AG04450 (cell line): Measurements from ENCODE around the gene SUMO2. TPM values are rescaled to one million over a fixed set of nuclear protein-coding genes. Genes with fewer than 3 reads are reported as not detected.
"Not testable (repeated sequence)": the region's sequence is repeated elsewhere in the genome, so short reads cannot be mapped to it uniquely, and the experiment has no call there.

Source experiments
- CTCF ChIA-PET: fragments of 300-600, 350-600 bp; formaldehyde crosslinking; extraction: SDS; loops from one replicate; lab custom pipeline; 2022; ENCODE audit warnings: antibody characterized with exemption, inconsistent platforms; lab: Charles Lee
- POLR2A ChIA-PET: fragments of 350-600 bp; formaldehyde crosslinking; extraction: SDS; loops from one replicate; lab custom pipeline; 2021; ENCODE audit warnings: antibody characterized with exemption, inconsistent platforms; lab: Yijun Ruan, JAX
- DNase-seq: peaks from one replicate; pipeline ENCODE4 v3.0.0-alpha.2; 2011; ENCODE audit warnings: low read depth, low spot score
- H3K27ac ChIP-seq: one replicate; pipeline ENCODE4 v1.5.1; 2012; ENCODE audit warnings: low read depth, low read length, control low read depth
- H3K27me3 ChIP-seq: one replicate; pipeline ENCODE4 v1.6.0; 2012; ENCODE audit warnings: low read length; ENCODE audit not compliant: control insufficient read depth, insufficient read depth
- H3K4me3 ChIP-seq: 2 replicates; pipeline ENCODE4 v1.5.1; 2011; ENCODE audit warnings: mild to moderate bottlenecking, low read depth, low read length, control low read depth
- H3K9me3 ChIP-seq: 2 replicates; pipeline ENCODE4 v1.5.1; 2012; ENCODE audit warnings: low read length; ENCODE audit not compliant: control insufficient read depth, insufficient read depth
- CTCF ChIP-seq: IDR thresholded peaks from 2 replicates; pipeline ENCODE4 v1.5.1; 2011; ENCODE audit warnings: low read depth, low read length, control low read depth, inconsistent platforms
- polyA plus RNA-seq: library from polyadenylated mRNA; depleted of rRNA; stranded (reverse); fragments of >200 nt; gene quantifications from 2 replicates; pipeline ENCODE4 v1.2.3, GENCODE V29; 2011

Gene SUMO2
- polyA plus RNA-seq, 1 experiment, result 439 TPM

GRCh38 chr17:75168998-75169397 is 13.8 kb downstream of the SUMO2 start:
- no peak overlapping the region for H3K4me3 ChIP-seq
- no peak for TF ChIP-seq CTCF
- no peak for DNase-seq
- ChIA-PET POLR2A (interaction anchor here (0.6 to 0.7 kb wide), 3 partner anchors 35 to 56 kb away, joined by 5 to 8 read pairs (median 6); no protein-coding TSS in a partner anchor), CTCF (interaction anchor here (0.6 to 6.2 kb wide), 3 partner anchors 17 to 54 kb away, joined by 3 to 72 read pairs (median 8); no protein-coding TSS in a partner anchor)
- H3K27me3 ChIP-seq, result no peaks in the 10 kb centered on the region
- no peak overlapping the region for H3K27ac ChIP-seq
- H3K9me3 ChIP-seq, result no peaks in the 10 kb centered on the region

- H3K27me3 ChIP-seq, H3K27ac ChIP-seq, H3K4me3 ChIP-seq, H3K9me3 ChIP-seq, DNase-seq: not testable (repeated sequence)
- POLR2A ChIA-PET, result interaction anchor here (0.6 kb wide), 1 partner anchor 13 kb away, joined by 4 read pairs; no protein-coding TSS in a partner anchor
- CTCF ChIA-PET, result interaction anchor here (1.1 kb wide), 1 partner anchor 50 kb away, joined by 3 read pairs; no protein-coding TSS in a partner anchor
Measured at GRCh38 chr17:75164606-75165005, 18.2 kb downstream of the SUMO2 start.

- DNase-seq, result no peak
- Histone ChIP-seq H3K27me3 (no peaks in the 10 kb centered on the region), H3K4me3 (no peak overlapping the region), H3K9me3 (no peaks in the 10 kb centered on the region; the same call in 1 of the 2 replicates), H3K27ac (no peak overlapping the region)
- POLR2A ChIA-PET, result interaction anchor here (1.7 kb wide), 1 partner anchor 9 kb away, joined by 3 read pairs; no protein-coding TSS in a partner anchor
- CTCF ChIA-PET, result interaction anchor here (1.1 to 2.5 kb wide), 2 partner anchors 9 to 103 kb away, joined by 3 to 13 read pairs; no protein-coding TSS in a partner anchor
- no peak for TF ChIP-seq CTCF
Measured at GRCh38 chr17:75163074-75163473, 19.7 kb downstream of the SUMO2 start.

GRCh38 chr17:75160211-75160610 is 22.5 kb downstream of the SUMO2 start:
- Histone ChIP-seq H3K9me3 (no peaks in the 10 kb centered on the region; the same call in 1 of the 2 replicates), H3K27ac (no peak overlapping the region), H3K27me3 (no peaks in the 10 kb centered on the region), H3K4me3 (no peak overlapping the region)
- ChIA-PET CTCF (interaction anchor here (0.6 to 2.9 kb wide), 2 partner anchors 12 to 43 kb away, joined by 3 to 10 read pairs; no protein-coding TSS in a partner anchor), POLR2A (no interaction called here)
- TF ChIP-seq CTCF, result no peak
- DNase-seq, result no peak

GRCh38 chr17:75159196-75160031 is 23.3 kb downstream of the SUMO2 start:
- POLR2A ChIA-PET, result no interaction called here
- CTCF ChIA-PET, result interaction anchor here (0.6 to 2.9 kb wide), 3 partner anchors 13 to 44 kb away, joined by 3 to 10 read pairs (median 3); partner anchors contain the start of gene NT5C
- H3K4me3 ChIP-seq, result no peak overlapping the region
- peak overlapping the region; percentile 47 for H3K27ac ChIP-seq
- H3K9me3 ChIP-seq, result no peaks in the 10 kb centered on the region; the same call in 1 of the 2 replicates
- no peak for TF ChIP-seq CTCF
- H3K27me3 ChIP-seq, result no peaks in the 10 kb centered on the region
- DNase-seq, result no peak

- H3K4me3 ChIP-seq, H3K27ac ChIP-seq, POLR2A ChIA-PET, H3K27me3 ChIP-seq, H3K9me3 ChIP-seq, DNase-seq: not testable (repeated sequence)
- CTCF ChIA-PET, result interaction anchor here (1.0 to 2.9 kb wide), 2 partner anchors 13 to 27 kb away, joined by 3 to 10 read pairs; partner anchors contain the start of gene NT5C
Measured at GRCh38 chr17:75158480-75158879, 24.3 kb downstream of the SUMO2 start.
